Measurements from ENCODE around the gene PRKCB. TPM values are rescaled to one million over a fixed set of nuclear protein-coding genes. Genes with fewer than 3 reads are reported as not detected.

Gene PRKCB
- total RNA-seq, 1 donor from 2014 or later, result not detected

DNA sequence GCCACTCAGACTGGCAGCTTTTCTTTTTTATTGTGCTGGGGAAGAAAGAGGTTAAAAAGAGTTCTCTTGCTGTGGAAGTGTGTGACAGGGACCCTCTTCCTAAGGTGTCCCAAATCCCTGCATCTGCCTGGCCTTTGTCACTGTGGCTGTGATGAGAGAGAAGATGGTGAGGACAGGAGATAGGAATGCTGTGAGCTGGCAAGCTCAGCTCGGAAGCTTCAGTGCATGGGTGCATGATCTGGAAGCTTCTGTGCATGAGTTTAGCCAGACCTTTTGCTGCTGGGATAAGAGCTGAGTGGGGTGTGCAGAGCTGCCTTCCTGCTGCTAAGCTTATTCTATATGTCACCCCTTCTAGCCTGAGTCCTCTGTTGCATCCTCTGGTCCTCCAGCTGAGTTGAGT, 317.0 kb downstream of the PRKCB start:
- no peak for DNase-seq (ENCODE audit: low read depth)

GRCh38 chr16:24156777-24157176, 321.0 kb downstream of the PRKCB start:
- DNase-seq (ENCODE audit: low read depth), result no peak

DNA sequence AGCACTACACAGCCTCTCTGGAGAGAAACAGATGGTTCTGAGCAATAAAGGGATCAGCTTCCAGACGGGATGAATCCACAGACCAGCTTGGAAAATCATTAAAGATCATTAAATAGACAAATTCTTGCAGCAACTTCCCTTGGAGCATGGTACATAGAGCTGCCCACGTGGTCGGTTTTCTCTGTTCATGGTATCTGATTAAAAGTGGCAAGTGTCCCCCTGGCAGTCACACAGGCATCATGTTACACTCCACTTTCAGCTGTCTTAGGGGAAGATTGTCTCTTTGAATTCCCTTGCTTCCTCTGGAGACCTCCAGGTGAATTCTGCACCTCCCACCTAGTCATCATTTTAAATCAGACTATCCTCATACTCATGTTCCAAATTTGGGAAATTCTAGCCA, 328.2 kb downstream of the PRKCB start:
- no peak for DNase-seq (ENCODE audit: low read depth)

DNA sequence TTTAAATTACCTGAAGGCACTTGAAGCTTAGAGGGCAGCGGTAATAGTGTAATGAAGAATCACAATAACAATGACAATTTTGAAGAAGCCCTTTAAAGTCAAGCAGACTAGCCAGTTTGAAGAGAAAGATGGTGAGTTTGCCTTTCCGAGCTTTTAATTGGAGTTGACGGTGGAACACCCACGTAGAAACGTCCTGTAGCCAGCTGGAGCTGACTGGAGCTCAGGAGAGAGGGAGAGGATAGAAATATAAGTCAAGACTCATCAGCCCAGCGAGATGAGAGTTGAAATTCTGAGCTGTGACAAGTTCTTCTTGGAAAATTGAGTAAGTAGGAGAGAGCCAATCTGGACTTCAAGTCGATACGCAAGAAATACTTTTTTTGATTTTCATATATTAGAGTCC, 328.6 kb downstream of the PRKCB start:
- DNase-seq (ENCODE audit: low read depth), result no peak

- no peak for DNase-seq (ENCODE audit: low read depth)
These were observed 329.5 kb downstream of the PRKCB start for GRCh38 chr16:24165273-24165672.

GRCh38 chr16:24166661-24167528, 331.1 kb downstream of the PRKCB start:
- no peak for DNase-seq (ENCODE audit: low read depth)

DNA sequence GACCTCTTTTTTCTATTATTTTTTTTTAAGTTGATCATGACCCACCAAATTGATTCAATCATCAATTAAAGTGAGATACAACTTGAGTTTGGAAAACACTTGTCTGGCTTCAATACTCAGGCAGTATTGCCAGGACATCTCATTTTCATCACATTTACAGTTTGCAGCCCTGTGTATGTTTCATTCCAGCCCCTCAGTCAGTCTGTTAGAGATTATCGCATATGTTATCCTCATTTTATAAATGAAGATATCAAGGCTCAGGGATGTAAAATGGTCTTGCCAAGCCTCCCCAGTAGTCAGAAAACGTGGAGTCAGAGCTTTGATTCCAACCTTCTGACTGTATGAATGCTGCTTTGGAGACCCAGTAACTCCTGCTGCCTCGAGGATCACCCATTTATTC, 333.1 kb downstream of the PRKCB start:
- no peak for DNase-seq (ENCODE audit: low read depth)

GRCh38 chr16:24170407-24170806, 334.6 kb downstream of the PRKCB start:
- no peak for DNase-seq (ENCODE audit: low read depth)

DNA sequence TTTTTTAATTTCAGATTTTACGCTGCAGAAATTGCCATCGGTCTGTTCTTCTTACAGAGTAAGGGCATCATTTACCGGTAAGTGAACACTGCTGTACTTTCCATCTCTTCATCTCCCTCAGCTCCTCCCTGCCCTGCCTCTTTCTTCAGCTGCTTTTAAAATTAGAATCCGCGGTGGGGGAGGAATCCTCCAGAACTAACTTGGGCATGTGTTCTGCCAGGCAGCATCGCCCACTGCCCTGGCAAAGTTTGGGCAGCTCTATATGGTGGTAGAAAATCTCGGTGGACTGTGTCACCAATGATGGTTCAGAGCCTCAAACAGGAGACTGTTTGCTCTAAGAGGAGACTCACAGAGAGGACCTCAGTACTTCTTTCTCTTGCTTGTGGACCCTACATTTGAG, 338.7 kb downstream of the PRKCB start:
- DNase-seq (ENCODE audit: low read depth), result no peak

- no peak for DNase-seq (ENCODE audit: low read depth)
These were observed 339.2 kb downstream of the PRKCB start for GRCh38 chr16:24174957-24175356.

DNA sequence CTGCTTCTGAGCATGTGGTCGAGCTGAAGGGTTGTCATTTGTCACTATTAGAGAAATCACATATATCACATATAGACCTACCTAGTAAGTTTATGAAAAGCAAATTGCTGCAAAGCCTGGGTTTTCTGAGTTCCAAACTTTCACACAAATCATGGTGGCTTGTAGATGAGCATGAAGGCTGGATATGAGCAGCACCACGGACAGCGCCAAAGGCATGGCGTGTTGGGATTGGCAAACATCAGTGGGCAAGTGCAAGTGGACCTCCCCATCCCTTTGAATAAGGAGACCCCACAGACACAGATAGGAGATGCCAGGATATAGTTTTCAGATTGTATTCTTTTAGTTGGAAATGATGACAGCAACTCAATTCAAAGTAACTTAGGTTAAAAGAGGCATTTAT, 342.7 kb downstream of the PRKCB start:
- no peak for DNase-seq (ENCODE audit: low read depth)

DNA sequence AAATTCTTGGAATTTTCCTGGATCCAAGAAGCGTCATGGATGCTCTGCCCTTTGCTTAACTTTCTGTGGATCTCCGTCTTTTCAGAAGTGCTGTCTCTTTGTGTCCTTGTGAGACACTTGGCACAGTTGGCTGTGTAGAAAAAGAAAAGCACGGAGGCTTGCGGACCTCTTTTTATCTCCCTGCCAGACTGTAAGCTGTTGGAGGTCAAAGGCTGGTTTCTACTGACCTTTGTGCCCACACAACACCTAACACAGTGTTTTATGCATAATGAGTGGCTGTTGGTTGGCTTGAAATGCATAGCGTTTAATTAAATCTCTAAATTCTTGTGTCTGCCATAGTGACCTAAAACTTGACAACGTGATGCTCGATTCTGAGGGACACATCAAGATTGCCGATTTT, 344.7 kb downstream of the PRKCB start:
- no peak for DNase-seq (ENCODE audit: low read depth)

DNA sequence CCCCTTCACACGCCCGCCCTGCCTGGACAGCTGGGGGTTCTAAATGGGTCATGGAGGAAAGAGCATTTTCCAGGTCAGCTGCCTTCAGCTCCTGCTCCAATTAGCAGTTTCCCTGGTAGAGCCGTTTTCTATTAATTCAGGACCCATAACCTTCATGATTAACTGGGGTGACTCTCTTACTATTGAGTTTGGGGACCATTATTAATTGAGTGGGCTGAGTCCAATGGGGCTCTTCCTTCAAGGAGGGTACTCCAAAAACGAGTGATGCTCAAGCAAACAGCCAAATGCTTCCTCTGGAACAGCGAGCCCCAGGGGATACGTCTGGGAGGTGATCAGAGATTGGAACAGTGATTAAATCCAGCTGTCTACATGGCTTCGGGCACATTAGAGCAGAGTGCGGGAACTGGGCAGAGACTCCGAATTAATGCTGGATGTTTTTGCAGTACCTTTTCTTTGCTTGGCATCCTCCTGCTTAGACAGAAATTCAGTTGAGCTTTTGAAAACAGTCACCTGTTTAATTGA, 352.3 kb downstream of the PRKCB start:
- no peak for DNase-seq (ENCODE audit: low read depth)

DNA sequence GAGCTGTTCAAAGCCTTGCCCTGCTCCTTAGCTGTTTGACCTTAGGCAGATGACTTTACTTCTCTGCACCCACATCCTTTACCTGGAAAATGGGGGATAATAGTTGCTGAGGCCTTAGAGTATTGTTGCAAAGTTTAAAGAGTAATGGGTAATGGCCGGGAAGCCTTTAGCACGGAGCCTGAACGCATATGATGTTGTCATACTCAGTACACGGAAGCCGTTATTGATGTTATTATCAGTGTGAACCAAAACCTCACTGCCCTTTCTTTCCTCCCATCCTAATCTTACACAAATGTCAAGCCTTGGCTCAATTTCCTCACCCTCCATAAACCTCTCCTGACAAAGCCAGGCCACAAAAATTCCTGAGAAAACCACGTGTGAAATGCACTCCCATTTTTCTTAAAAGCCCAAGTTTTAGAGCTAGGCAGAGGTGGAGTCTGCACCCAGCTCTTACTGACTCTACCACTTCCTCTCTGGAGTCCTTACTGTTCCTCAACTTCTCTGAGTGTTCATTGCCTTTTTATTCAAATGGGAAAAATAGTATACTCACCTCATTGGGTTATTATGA, 353.1 kb downstream of the PRKCB start:
- no peak for DNase-seq (ENCODE audit: low read depth)

DNA sequence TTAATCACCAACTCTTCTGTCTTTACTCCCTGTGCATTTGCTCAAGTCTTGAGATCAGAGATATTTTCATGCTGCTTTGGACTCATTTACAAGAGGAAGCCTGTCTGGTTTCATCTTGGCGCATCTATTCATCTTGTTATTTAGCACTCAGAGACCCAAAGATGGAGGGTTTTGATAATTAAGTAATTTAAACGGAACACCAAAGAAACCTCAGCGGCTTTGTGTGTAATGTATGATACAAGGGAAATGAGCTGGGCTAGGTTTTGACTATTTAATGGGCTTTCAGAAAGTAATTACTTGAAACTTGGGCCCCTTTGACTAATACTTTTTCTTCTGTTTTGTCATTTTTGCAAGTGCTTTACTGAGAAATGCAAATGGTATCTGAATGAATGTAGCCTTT, 354.2 kb downstream of the PRKCB start:
- DNase-seq (ENCODE audit: low read depth), result no peak

GRCh38 chr16:24191876-24192402, 356.2 kb downstream of the PRKCB start:
- DNase-seq (ENCODE audit: low read depth), result no peak

GRCh38 chr16:24195221-24195620, 359.4 kb downstream of the PRKCB start:
- DNase-seq (ENCODE audit: low read depth), result no peak

DNA sequence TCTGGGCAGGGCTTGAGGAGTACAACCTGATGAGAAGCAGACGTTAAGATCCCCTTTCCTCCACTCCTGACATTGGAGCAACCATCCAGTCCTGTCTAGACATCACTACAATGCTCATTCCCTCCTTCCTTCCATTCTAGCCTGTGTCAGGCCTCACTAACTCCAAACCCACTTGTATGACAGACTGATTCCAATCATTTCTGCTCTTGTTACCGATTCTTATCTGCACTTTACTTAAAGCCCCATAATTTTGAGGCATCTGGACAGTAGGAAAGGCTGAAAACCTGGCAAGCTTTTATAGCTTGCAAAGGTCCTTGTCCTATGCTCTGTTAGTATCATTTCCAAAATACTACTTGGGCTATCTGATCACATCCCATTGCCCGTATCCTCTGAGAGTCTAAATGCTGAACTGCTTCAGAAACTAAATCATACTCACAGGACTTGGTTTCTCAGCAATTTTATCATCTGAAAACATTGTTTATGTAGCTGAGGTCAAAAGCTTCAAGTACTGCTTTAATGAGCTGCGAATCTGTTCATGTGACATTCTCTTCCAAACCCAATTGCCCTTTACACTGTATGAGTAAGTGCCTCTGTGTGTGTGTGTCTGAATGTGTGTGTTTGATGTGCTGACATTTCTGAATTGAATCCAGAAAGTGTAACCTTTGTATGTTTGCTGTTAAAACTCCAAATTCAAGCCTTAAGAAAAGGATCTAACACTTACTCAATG, 363.2 kb downstream of the PRKCB start:
- no peak for DNase-seq (ENCODE audit: low read depth)

GRCh38 chr16:24203675-24204074, 367.9 kb downstream of the PRKCB start:
- no peak for DNase-seq (ENCODE audit: low read depth)

- no peak for DNase-seq (ENCODE audit: low read depth)
These were observed 368.4 kb downstream of the PRKCB start for GRCh38 chr16:24204150-24204665.

- no peak for DNase-seq (ENCODE audit: low read depth)
These were observed 371.1 kb downstream of the PRKCB start for GRCh38 chr16:24206926-24207325.

DNA sequence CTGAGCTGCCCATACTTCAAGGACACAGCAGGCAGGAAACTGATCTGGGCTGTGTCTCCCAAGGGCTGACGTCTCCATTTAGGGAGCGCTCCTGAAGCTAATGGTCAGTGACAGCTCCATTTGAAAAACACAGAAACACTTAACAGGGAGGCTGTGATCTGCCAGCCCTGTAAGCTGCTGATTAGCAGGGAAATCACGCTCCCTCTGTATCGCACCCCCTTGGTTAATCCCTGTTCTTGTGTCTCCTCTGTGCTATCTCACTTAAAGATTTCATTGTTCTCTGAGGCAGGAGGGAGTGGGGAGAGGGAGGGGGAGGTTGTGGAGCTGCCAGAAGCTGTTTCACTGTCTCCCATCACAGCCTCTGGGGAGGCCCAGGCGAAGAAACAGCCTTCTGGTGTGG, 372.9 kb downstream of the PRKCB start:
- no peak for DNase-seq (ENCODE audit: low read depth)

Measured in myocyte (in vitro differentiated cells).